ENCODE measurements around the gene ZMYND11. TPM values are rescaled to one million over a fixed set of nuclear protein-coding genes. Genes with fewer than 3 reads are reported as not detected.
"Not testable (repeated sequence)": the region's sequence is repeated elsewhere in the genome, so short reads cannot be mapped to it uniquely, and the experiment has no call there.

The ZMYND11 gene
- total RNA-seq, 4 donors from 2014 or later, result 127 to 179 (median 154) TPM

DNA sequence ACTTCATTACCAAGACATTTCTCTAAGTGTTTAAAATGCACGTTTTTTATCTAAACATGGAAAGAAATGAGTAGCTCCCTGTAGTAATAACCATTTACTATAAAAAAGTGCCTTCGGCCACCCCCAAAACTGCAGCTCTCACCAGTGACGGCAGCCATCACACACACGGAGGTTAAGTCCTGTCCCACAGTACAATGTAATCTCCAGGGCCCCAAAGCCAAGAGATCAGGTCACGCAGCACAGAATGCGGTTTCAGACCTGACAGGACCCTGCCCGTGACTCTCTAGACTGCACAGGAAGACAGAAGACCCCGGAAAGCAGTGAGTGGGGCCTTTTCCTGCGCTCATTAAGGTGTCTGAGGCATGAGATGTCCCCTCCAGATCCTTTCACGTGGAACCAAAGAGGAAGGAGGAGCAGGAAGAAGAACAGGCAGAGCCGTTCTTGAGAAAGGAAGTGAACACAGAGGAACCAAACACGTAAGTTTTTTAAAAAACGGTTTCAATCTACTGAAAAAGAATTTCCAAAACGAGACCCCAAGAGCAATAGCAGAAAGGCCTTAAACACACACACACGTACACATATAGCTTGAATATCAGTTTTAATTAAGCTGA, 125.7 kb downstream of the ZMYND11 start:
- H3K36me3 ChIP-seq, result peaks cover 0 to 3% of the 10 kb centered on the region in 2 donors
- no peak overlapping the region for H3K27ac ChIP-seq
- TF ChIP-seq, protein P1, sequence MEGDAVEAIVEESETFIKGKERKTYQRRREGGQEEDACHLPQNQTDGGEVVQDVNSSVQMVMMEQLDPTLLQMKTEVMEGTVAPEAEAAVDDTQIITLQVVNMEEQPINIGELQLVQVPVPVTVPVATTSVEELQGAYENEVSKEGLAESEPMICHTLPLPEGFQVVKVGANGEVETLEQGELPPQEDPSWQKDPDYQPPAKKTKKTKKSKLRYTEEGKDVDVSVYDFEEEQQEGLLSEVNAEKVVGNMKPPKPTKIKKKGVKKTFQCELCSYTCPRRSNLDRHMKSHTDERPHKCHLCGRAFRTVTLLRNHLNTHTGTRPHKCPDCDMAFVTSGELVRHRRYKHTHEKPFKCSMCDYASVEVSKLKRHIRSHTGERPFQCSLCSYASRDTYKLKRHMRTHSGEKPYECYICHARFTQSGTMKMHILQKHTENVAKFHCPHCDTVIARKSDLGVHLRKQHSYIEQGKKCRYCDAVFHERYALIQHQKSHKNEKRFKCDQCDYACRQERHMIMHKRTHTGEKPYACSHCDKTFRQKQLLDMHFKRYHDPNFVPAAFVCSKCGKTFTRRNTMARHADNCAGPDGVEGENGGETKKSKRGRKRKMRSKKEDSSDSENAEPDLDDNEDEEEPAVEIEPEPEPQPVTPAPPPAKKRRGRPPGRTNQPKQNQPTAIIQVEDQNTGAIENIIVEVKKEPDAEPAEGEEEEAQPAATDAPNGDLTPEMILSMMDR (IDR thresholded peaks at IDR 0.05), result no peak
- TF ChIP-seq POLR2A (IDR thresholded peaks at IDR 0.05), result no peak
- WGBS, 2 donors, result 81 to 85% methylated on average over 15 of the region's 15 CpGs
- no peaks in the 10 kb centered on the region for H3K27me3 ChIP-seq
- no peaks in the 10 kb centered on the region for H3K4me1 ChIP-seq
- no peak overlapping the region for H3K4me3 ChIP-seq (replicated peaks in 1 of 3)
- H3K9me3 ChIP-seq, result no peaks in the 10 kb centered on the region
- intact Hi-C loops (cut with DNase I), result no loop called here
- no peak for DNase-seq

DNA sequence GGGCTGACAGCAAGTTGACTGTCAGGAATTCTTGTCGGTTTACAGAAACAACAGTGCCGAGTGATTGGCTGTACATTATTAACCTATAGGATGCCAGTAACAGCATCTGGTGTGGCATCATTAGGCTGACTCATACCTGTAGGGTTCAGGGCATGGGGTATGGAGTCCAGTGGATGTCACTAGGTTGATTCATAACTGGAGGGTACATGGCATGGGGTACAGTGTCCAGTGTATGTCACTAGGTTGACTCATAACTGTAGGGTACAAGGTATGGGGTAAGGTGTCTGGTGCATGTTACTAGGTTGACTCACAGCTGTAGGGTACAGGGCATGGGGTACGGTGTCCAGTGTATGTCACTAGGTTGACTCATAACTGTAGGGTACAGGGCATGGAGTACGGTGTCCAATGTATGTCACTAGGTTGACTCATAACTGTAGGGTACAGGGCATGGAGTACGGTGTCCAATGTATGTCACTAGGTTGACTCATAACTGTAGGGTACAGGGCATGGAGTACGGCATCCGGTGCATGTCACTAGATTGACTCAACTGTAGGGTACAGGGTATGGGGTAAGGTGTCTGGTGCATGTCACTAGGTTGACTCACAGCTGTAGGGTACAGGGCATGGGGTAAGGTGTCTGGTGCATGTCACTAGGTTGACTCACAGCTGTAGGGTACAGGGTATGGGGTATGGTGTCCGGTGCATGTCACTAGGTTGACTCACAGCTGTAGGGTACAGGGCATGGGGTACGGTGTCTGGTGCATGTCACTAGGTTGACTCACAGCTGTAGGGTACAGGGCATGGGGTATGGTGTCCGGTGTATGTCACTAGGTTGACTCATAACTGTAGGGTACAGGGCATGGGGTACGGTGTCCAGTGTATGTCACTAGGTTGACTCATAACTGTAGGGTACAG, 129.2 kb downstream of the ZMYND11 start:
- intact Hi-C loops (cut with DNase I); H3K4me1 ChIP-seq; H3K36me3 ChIP-seq; DNase-seq; H3K27me3 ChIP-seq; H3K9me3 ChIP-seq; H3K27ac ChIP-seq; H3K4me3 ChIP-seq (replicated peaks in 1 of 3): not testable (repeated sequence)
- WGBS, 2 donors, result 72 to 79% methylated on average over 8 to 11 of the region's 11 CpGs

DNA sequence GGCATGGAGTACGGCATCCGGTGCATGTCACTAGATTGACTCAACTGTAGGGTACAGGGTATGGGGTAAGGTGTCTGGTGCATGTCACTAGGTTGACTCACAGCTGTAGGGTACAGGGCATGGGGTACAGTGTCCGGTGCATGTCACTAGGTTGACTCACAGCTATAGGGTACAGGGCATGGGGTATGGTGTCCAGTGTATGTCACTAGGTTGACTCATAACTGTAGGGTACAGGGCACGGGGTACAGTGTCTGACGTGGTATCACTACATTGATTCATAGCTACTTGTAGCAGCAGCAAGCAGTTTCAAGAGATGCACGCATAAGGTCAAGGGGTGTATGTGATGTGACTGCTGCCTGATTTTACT, 129.8 kb downstream of the ZMYND11 start:
- intact Hi-C loops (cut with DNase I); H3K4me1 ChIP-seq; H3K4me3 ChIP-seq (replicated peaks in 1 of 3); H3K27ac ChIP-seq; H3K36me3 ChIP-seq; DNase-seq; H3K27me3 ChIP-seq; H3K9me3 ChIP-seq: not testable (repeated sequence)
- 93 to 96% methylated on average over 6 of the region's 6 CpGs for WGBS, 2 donors

DNA sequence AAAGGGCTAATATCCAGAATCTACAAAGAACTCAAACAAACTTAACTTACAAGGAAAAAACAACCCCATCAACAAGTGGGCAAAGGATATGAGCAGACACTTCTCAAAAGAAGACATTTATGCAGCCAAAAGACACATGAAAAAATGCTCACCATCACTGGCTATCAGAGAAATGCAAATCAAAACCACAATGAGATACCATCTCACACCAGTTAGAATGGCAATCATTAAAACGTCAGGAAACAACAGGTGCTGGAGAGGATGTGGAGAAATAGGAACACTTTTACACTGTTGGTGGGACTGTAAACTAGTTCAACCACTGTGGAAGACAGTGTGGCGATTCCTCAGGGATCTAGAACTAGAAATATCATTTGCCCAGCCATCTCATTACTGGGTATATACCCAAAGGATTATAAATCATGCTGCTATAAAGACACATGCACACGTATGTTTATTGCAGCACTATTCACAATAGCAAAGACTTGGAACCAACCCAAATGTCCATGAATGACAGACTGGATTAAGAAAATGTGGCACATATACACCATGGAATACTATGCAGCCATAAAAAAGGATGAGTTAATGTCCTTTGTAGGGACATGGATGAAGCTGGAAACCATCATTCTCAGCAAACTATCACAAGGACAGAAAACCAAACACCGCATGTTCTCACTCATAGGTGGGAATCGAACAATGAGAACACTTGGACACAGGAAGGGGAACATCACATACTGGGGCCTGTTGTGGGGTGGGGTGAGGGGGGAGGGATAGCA, 130.7 kb downstream of the ZMYND11 start:
- intact Hi-C loops (cut with DNase I); H3K27me3 ChIP-seq: not testable (repeated sequence)
- 91 to 96% methylated on average over 5 of the region's 5 CpGs for WGBS, 2 donors

DNA sequence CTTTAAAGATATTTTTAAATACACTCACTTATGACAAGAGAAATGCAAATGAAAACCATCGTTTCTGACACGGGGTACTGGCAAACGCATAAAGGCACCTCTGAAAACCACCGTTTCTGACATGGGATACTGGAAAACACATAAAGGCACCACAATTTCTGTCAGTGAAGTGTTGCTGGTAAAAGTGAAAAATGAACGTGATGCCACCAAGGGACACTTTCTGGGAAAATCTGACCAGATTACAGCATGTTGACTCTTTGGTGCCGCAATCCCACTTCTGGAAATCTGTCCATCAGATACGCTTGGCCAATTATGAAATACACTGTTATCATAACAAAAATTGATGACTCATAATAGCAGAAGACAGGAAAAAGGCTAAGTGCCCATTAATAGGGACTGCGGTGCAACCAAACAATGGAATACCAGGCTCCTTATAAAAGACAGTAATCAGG, 131.7 kb downstream of the ZMYND11 start:
- Histone ChIP-seq H3K36me3 (no peaks in the 10 kb centered on the region), H3K27ac (no peak overlapping the region), H3K4me1 (no peaks in the 10 kb centered on the region), H3K9me3 (no peaks in the 10 kb centered on the region), H3K4me3 (replicated peaks in 1 of 3) (no peak overlapping the region), H3K27me3 (no peaks in the 10 kb centered on the region)
- WGBS, 2 donors, result 70 to 78% methylated on average over 8 of the region's 8 CpGs
- no peak for DNase-seq
- intact Hi-C loops (cut with DNase I), result no loop called here
- TF ChIP-seq, protein P1 (IDR thresholded peaks at IDR 0.05), result no peak
- no peak for TF ChIP-seq POLR2A (IDR thresholded peaks at IDR 0.05)

More for the DNA sequence above, 130.7 kb downstream of the ZMYND11 start:
- H3K4me3 ChIP-seq (replicated peaks in 1 of 3); H3K4me1 ChIP-seq; H3K9me3 ChIP-seq; H3K27ac ChIP-seq; DNase-seq; H3K36me3 ChIP-seq: not testable (repeated sequence)

DNA sequence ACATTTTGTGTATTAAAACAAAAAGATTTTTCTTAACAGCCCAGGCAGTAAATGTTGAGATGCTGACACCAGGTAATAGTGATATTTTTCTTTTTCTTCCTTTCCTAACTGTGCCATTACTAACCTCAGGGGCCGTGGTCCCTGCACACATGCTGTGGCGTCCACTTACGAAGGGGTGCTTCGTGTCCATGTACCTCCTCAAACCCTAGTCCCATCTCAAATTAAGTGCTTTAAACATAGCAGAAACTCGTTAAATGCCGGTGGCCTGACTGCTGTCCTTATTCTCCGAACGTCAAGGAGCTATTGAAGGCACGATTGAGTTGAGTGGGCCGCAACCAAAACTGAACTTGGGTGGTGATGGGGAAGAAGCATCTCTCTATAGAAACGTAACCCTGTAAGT, 132.4 kb downstream of the ZMYND11 start:
- no peaks in the 10 kb centered on the region for H3K4me1 ChIP-seq
- intact Hi-C loops (cut with DNase I), result no loop called here
- no peak overlapping the region for H3K4me3 ChIP-seq (replicated peaks in 1 of 3)
- no peaks in the 10 kb centered on the region for H3K36me3 ChIP-seq
- WGBS, 2 donors, result 75 to 77% methylated on average over 11 of the region's 11 CpGs
- no peak overlapping the region for H3K27ac ChIP-seq
- no peaks in the 10 kb centered on the region for H3K9me3 ChIP-seq
- H3K27me3 ChIP-seq, result no peaks in the 10 kb centered on the region
- DNase-seq, result no peak
- TF ChIP-seq, protein P1 (IDR thresholded peaks at IDR 0.05), result no peak
- TF ChIP-seq POLR2A (IDR thresholded peaks at IDR 0.05), result no peak
